Panc1 (cell line): Measurements from ENCODE around the gene LGALS13. TPM values are rescaled to one million over a fixed set of nuclear protein-coding genes. Genes with fewer than 3 reads are reported as not detected.

Experiments
- ATAC-seq: fragments of 200-7000 bp; cut with Tn5 transposase; 2 replicates; pipeline ENCODE4 v1.9.1; 2020; ENCODE audit warnings: mild to moderate bottlenecking, moderate library complexity
- BruUV-seq: library from RNA; stranded (reverse); fragments of 400-500 nt; replicated peaks from 2 replicates; lab custom pipeline; 2021; lab: Mats Ljungman, UMichigan
- CTCF ChIA-PET: fragments of 300-600 bp; sonication (Branson Sonifier 250); formaldehyde crosslinking; loops from one replicate; lab custom pipeline; 2022; ENCODE audit warnings: antibody characterized with exemption; lab: Charles Lee
- POLR2A ChIA-PET: fragments of 300-600 bp; sonication (Branson Sonifier 250); formaldehyde crosslinking; loops from one replicate; lab custom pipeline; 2022; ENCODE audit warnings: antibody characterized with exemption; lab: Charles Lee
- DNase-seq: peaks from one replicate; pipeline ENCODE4 v3.0.0-alpha.2; 2010; ENCODE audit warnings: low read depth, low spot score
- H3K27ac ChIP-seq: 2 replicates; pipeline ENCODE4 v1.5.1; 2011; ENCODE audit warnings: mild to moderate bottlenecking, low read length, inconsistent platforms
- H3K27me3 ChIP-seq: fragments of 200-500 bp; sonication (Bioruptor generic); 2 replicates; pipeline ENCODE4 v1.6.0; 2014; ENCODE audit warnings: low read length, inconsistent platforms; ENCODE audit not compliant: control insufficient read depth, insufficient read depth
- H3K36me3 ChIP-seq: fragments of 200-500 bp; sonication (Bioruptor generic); 2 replicates; pipeline ENCODE4 v1.5.1; 2014; ENCODE audit warnings: inconsistent platforms, mild to moderate bottlenecking, low read length, moderate library complexity; ENCODE audit not compliant: control insufficient read depth, insufficient read depth
- H3K4me1 ChIP-seq: 2 replicates; pipeline ENCODE4 v1.5.1; 2011; ENCODE audit warnings: inconsistent platforms, mild to moderate bottlenecking, low read length, moderate library complexity; ENCODE audit not compliant: control insufficient read depth, insufficient read depth
- H3K4me3 ChIP-seq, 2 experiments: 2 replicates each; pipeline ENCODE4 v1.5.1; 2011 to 2012; ENCODE audit warnings: low read depth in 2 of 2, low read length in 2 of 2, mild to moderate bottlenecking in 2 of 2, inconsistent platforms in 1 of 2, moderate library complexity in 1 of 2
- H3K9me3 ChIP-seq: fragments of 200-500 bp; sonication (Bioruptor generic); 2 replicates; pipeline ENCODE4 v1.5.1; 2014; ENCODE audit warnings: low read depth, mild to moderate bottlenecking, inconsistent platforms, low read length, moderate library complexity; ENCODE audit not compliant: control insufficient read depth, insufficient read depth
- POLR2AphosphoS5 ChIP-seq: IDR thresholded peaks from 2 replicates; pipeline ENCODE4 v1.6.1; 2012; ENCODE audit warnings: mild to moderate bottlenecking, low read depth, low read length, moderate library complexity
- SIN3A ChIP-seq: IDR thresholded peaks from 2 replicates; pipeline ENCODE4 v1.6.1; 2012; ENCODE audit warnings: low read depth, mild to moderate bottlenecking, low read length, moderate library complexity, borderline replicate concordance; ENCODE audit not compliant: insufficient read depth
- TCF7L2 ChIP-seq: IDR thresholded peaks from 2 replicates; pipeline ENCODE4 v1.6.1; 2011; ENCODE audit warnings: mild to moderate bottlenecking, low read depth, low read length, inconsistent platforms
- in situ Hi-C: cut with HindIII; loops from 2 replicates; pipeline ENCODE4 v1.10.0; 2016; ENCODE audit warnings: low sequenced_read_pairs, low pct_unique_long_range_greater_than_20kb
- intact Hi-C: fragments of 100-400 bp; cut with micrococcal nuclease; formaldehyde crosslinking; loops from one replicate; pipeline ENCODE4 v1.10.0; 2022; ENCODE audit not compliant: unreplicated experiment
- total RNA-seq: library from RNA; stranded (reverse); gene quantifications from one replicate; pipeline ENCODE4 v1.2.1, GENCODE V29; 2021; ENCODE audit not compliant: unreplicated experiment
- TF ChIP-seq, protein P1 (sequence below), 2 experiments: IDR thresholded peaks; 2 replicates each; pipeline ENCODE4 v1.6.1; 2011 to 2012; ENCODE audit warnings: low read depth in 2 of 2, control low read depth in 1 of 2, low read length in 1 of 2, mild to moderate bottlenecking in 1 of 2, moderate library complexity in 1 of 2; ENCODE audit not compliant: insufficient read depth in 1 of 2
- TF ChIP-seq, protein P2 (sequence below): fragments of 450-650 bp; IDR thresholded peaks from 2 replicates; pipeline ENCODE4 v1.5.1; 2017; ENCODE audit warnings: mild to moderate bottlenecking

The LGALS13 gene
- total RNA-seq, 1 experiment from 2014 or later = not detected

- no peaks in the 10 kb centered on the region for H3K9me3 ChIP-seq
- CTCF ChIA-PET = interaction anchor here (0.5 kb wide), 2 partner anchors 32 to 431 kb away, joined by 3 to 4 read pairs; no protein-coding TSS in a partner anchor
- H3K27me3 ChIP-seq = peaks cover 77% of the 10 kb centered on the region
- intact Hi-C loops (no loop called here), in situ Hi-C loops (no loop called here)
- no peak overlapping the region for H3K27ac ChIP-seq
- ATAC-seq (no peak), DNase-seq (no peak)
- POLR2A ChIA-PET = interaction anchor here (0.6 to 0.7 kb wide), 2 partner anchors 521 to 902 kb away, joined by 3 to 4 read pairs; no protein-coding TSS in a partner anchor
- H3K4me1 ChIP-seq = no peaks in the 10 kb centered on the region
- no peak overlapping the region for H3K4me3 ChIP-seq
- H3K36me3 ChIP-seq = no peaks in the 10 kb centered on the region
- no TSS peak for BruUV-seq
- TF ChIP-seq, protein P1, sequence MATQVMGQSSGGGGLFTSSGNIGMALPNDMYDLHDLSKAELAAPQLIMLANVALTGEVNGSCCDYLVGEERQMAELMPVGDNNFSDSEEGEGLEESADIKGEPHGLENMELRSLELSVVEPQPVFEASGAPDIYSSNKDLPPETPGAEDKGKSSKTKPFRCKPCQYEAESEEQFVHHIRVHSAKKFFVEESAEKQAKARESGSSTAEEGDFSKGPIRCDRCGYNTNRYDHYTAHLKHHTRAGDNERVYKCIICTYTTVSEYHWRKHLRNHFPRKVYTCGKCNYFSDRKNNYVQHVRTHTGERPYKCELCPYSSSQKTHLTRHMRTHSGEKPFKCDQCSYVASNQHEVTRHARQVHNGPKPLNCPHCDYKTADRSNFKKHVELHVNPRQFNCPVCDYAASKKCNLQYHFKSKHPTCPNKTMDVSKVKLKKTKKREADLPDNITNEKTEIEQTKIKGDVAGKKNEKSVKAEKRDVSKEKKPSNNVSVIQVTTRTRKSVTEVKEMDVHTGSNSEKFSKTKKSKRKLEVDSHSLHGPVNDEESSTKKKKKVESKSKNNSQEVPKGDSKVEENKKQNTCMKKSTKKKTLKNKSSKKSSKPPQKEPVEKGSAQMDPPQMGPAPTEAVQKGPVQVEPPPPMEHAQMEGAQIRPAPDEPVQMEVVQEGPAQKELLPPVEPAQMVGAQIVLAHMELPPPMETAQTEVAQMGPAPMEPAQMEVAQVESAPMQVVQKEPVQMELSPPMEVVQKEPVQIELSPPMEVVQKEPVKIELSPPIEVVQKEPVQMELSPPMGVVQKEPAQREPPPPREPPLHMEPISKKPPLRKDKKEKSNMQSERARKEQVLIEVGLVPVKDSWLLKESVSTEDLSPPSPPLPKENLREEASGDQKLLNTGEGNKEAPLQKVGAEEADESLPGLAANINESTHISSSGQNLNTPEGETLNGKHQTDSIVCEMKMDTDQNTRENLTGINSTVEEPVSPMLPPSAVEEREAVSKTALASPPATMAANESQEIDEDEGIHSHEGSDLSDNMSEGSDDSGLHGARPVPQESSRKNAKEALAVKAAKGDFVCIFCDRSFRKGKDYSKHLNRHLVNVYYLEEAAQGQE (IDR thresholded peaks at IDR 0.05; ENCODE audit: insufficient read depth in 1 of 2, low read depth in 2 of 2, low read length in 1 of 2) = no peak
- TF ChIP-seq, protein P2, sequence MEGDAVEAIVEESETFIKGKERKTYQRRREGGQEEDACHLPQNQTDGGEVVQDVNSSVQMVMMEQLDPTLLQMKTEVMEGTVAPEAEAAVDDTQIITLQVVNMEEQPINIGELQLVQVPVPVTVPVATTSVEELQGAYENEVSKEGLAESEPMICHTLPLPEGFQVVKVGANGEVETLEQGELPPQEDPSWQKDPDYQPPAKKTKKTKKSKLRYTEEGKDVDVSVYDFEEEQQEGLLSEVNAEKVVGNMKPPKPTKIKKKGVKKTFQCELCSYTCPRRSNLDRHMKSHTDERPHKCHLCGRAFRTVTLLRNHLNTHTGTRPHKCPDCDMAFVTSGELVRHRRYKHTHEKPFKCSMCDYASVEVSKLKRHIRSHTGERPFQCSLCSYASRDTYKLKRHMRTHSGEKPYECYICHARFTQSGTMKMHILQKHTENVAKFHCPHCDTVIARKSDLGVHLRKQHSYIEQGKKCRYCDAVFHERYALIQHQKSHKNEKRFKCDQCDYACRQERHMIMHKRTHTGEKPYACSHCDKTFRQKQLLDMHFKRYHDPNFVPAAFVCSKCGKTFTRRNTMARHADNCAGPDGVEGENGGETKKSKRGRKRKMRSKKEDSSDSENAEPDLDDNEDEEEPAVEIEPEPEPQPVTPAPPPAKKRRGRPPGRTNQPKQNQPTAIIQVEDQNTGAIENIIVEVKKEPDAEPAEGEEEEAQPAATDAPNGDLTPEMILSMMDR = peak; percentile 33; the same call in 1 of the 2 replicates
Observed at GRCh38 chr19:39590265-39590664, 12.1 kb upstream of the LGALS13 start.

DNA sequence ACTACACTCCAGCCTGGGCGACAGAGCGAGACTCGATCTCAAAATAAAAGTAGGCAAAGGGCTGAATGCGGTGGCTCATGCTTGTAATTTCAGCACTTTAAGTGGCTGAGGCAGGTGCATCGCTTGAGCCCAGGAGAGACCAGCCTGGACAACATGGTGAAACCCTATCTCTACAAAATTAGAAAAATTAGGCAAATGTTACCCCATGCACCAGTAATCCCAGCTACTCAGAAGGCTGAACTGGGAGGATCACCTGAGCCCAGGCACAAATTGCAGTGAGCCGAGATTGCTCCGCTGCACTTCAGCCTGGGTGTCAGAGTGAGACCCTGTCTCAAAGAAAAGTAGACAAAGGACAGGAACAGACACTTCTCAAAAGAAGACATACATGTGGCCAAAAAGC, 9.9 kb upstream of the LGALS13 start:
- ChIA-PET POLR2A (interaction anchor here (0.5 to 1.0 kb wide), 3 partner anchors 11 to 315 kb away, joined by 3 to 5 read pairs (median 4); partner anchors contain the start of gene DYRK1B), CTCF (interaction anchor here (0.5 kb wide), 1 partner anchor 95 kb away, joined by 3 read pairs; no protein-coding TSS in a partner anchor)

More for the DNA sequence above, 9.9 kb upstream of the LGALS13 start:
- peaks cover 85% of the 10 kb centered on the region for H3K27me3 ChIP-seq
- no peak for ATAC-seq
- no peak overlapping the region for H3K4me3 ChIP-seq
- no peaks in the 10 kb centered on the region for H3K36me3 ChIP-seq
- TF ChIP-seq, protein P1 (IDR thresholded peaks at IDR 0.05; ENCODE audit: insufficient read depth in 1 of 2, low read depth in 2 of 2, low read length in 1 of 2) = no peak
- TF ChIP-seq SIN3A (no peak), TCF7L2 (no peak), POLR2AphosphoS5 (no peak)
- TF ChIP-seq, protein P2 = no peak
- in situ Hi-C loops = no loop called here
- no peak overlapping the region for H3K27ac ChIP-seq
- intact Hi-C loops = no loop called here
- no TSS peak for BruUV-seq
- no peaks in the 10 kb centered on the region for H3K9me3 ChIP-seq
- H3K4me1 ChIP-seq = no peaks in the 10 kb centered on the region
- DNase-seq = no peak
